K562 (cell line): ENCODE results near the gene KIR3DL2. TPM values are rescaled to one million over a fixed set of nuclear protein-coding genes. Genes with fewer than 3 reads are reported as not detected.

Experiments used
- ATAC-seq: fragments of 200-7000 bp; cut with Tn5 transposase; 3 replicates; pipeline ENCODE4 v1.9.1; 2020; ENCODE audit warnings: moderate library complexity
- BruUV-seq: library from RNA; stranded (reverse); fragments of 400-500 nt; replicated peaks from 2 replicates; lab custom pipeline; 2021; lab: Mats Ljungman, UMichigan
- CTCF ChIA-PET: fragments of 300-600 bp; formaldehyde crosslinking; extraction: SDS; loops from one replicate; lab custom pipeline; 2021; ENCODE audit warnings: low intra/inter-chr PET ratio; lab: Yijun Ruan, JAX
- POLR2A ChIA-PET: fragments of 300-600, 350-650 bp; sonication (Branson Sonifier 250); formaldehyde crosslinking; extraction: SDS; loops from one replicate; lab custom pipeline; 2021; ENCODE audit warnings: antibody characterized with exemption, inconsistent platforms; lab: Yijun Ruan, JAX
- DNase-seq, 4 experiments: peaks; one replicate each; pipeline versions ENCODE4 v3.0.0 to v3.0.0-alpha.2; 2011 to 2018; ENCODE audit warnings: low spot score in 3 of 4, mixed read lengths in 3 of 4; ENCODE audit errors: extremely low read depth in 1 of 4
- FAIRE-seq: peaks from 2 replicates; lab custom pipeline; 2011; peaks lifted over from hg19 to GRCh38; lab: Jason Lieb, UNC
- H2AFZ ChIP-seq: 2 replicates; pipeline ENCODE4 v1.6.0; 2011; ENCODE audit warnings: low read depth, low read length, control low read depth, inconsistent platforms
- H3K27ac ChIP-seq: fragments of 200-600 bp; 3 replicates; pipeline ENCODE4 v1.8.0; 2011; ENCODE audit warnings: low read depth, mild to moderate bottlenecking, control low read depth, inconsistent platforms, low read length, moderate library complexity, mixed read lengths; ENCODE audit errors: extremely low read depth
- H3K27me3 ChIP-seq, 2 experiments: fragments of 300-600 bp in 1 of 2; 2 replicates in 1 of 2; 3 replicates in 1 of 2; pipeline versions ENCODE4 v1.6.0 to v1.8.0; 2011; ENCODE audit warnings: inconsistent platforms in 2 of 2, low read length in 2 of 2, mild to moderate bottlenecking in 1 of 2, mixed read lengths in 1 of 2, moderate library complexity in 1 of 2; ENCODE audit not compliant: control insufficient read depth in 2 of 2, insufficient read depth in 2 of 2
- H3K36me3 ChIP-seq: fragments of 300-600 bp; 3 replicates; pipeline ENCODE4 v1.8.0; 2011; ENCODE audit warnings: mild to moderate bottlenecking, low read length, inconsistent platforms; ENCODE audit not compliant: control insufficient read depth, insufficient read depth
- H3K4me1 ChIP-seq, 2 experiments: fragments of 200-600 bp in 1 of 2; replicated peaks in 1 of 2; 2 replicates in 1 of 2; 3 replicates in 1 of 2; pipeline versions ENCODE4 v1.5.1 to v1.8.0; 2011; ENCODE audit warnings: inconsistent platforms in 2 of 2, low read length in 2 of 2, mild to moderate bottlenecking in 1 of 2, mixed read lengths in 1 of 2, moderate library complexity in 1 of 2; ENCODE audit not compliant: control insufficient read depth in 2 of 2, insufficient read depth in 2 of 2
- H3K4me2 ChIP-seq: 2 replicates; pipeline ENCODE4 v1.6.1; 2011; ENCODE audit warnings: low read length, control low read depth, inconsistent platforms, mixed read lengths; ENCODE audit not compliant: insufficient read depth
- H3K4me3 ChIP-seq: fragments of 200-600 bp; sonication (generic), shearing (Covaris generic); 2 replicates; pipeline ENCODE4 v1.5.1; 2016; ENCODE audit warnings: control low read depth, inconsistent platforms
- H3K79me2 ChIP-seq: fragments of 200-600 bp; 3 replicates; pipeline ENCODE4 v1.8.0; 2011; ENCODE audit warnings: low read length, inconsistent platforms; ENCODE audit not compliant: control insufficient read depth, insufficient read depth
- H3K9ac ChIP-seq, 2 experiments: 2 replicates each; pipeline versions ENCODE4 v1.6.0 to v1.6.1; 2011; ENCODE audit warnings: low read depth in 2 of 2, low read length in 2 of 2, control low read depth in 1 of 2, inconsistent platforms in 1 of 2, mild to moderate bottlenecking in 1 of 2, mixed read lengths in 1 of 2; ENCODE audit not compliant: insufficient read depth in 1 of 2
- H3K9me1 ChIP-seq: one replicate; pipeline ENCODE4 v1.6.0; 2011; ENCODE audit warnings: inconsistent platforms, mild to moderate bottlenecking, low read length, moderate library complexity; ENCODE audit not compliant: control insufficient read depth, insufficient read depth
- H3K9me3 ChIP-seq: replicated peaks from 2 replicates; pipeline ENCODE4 v1.5.1; 2011; ENCODE audit warnings: low read depth, low read length, inconsistent platforms; ENCODE audit not compliant: control insufficient read depth, insufficient read depth
- H4K20me1 ChIP-seq: replicated peaks from 2 replicates; pipeline ENCODE4 v1.6.1; 2011; ENCODE audit warnings: low read length, inconsistent platforms, mixed read lengths; ENCODE audit not compliant: control insufficient read depth, insufficient read depth
- BRCA1 ChIP-seq, 2 experiments: fragments of 450-650 bp in 1 of 2; sonication (generic) in 1 of 2; formaldehyde crosslinking in 1 of 2; IDR thresholded peaks; 2 replicates each; pipeline versions ENCODE4 v1.5.0 to v1.6.1; 2017 to 2020; ENCODE audit warnings: mild to moderate bottlenecking in 1 of 2, missing genetic modification reagents in 1 of 2
- HMG20B ChIP-seq: fragments of 250-450 bp; sonication (Bioruptor Pico); IDR thresholded peaks from 2 replicates; pipeline ENCODE4 v1.5.0; 2021; ENCODE audit warnings: mild to moderate bottlenecking
- IRF2 ChIP-seq: sonication (generic); formaldehyde crosslinking; IDR thresholded peaks from 2 replicates; pipeline ENCODE4 v1.8.1; 2022; ENCODE audit warnings: mild to moderate bottlenecking, missing genetic modification reagents
- KLF16 ChIP-seq: IDR thresholded peaks from 2 replicates; pipeline ENCODE4 v1.6.1; 2016; ENCODE audit warnings: antibody characterized with exemption
- PHB2 ChIP-seq: fragments of 450-650 bp; IDR thresholded peaks from 2 replicates; pipeline ENCODE4 v1.6.1; 2017; ENCODE audit warnings: low read depth
- SMARCA5 ChIP-seq: fragments of 450-650 bp; IDR thresholded peaks from 2 replicates; pipeline ENCODE4 v1.6.1; 2016
- SREBF1 ChIP-seq: fragments of 150-350 bp; IDR thresholded peaks from 2 replicates; pipeline ENCODE4 v1.6.1; 2014; ENCODE audit warnings: antibody characterized with exemption, low read depth, low read length, borderline replicate concordance
- TOE1 ChIP-seq, 2 experiments: fragments of 450-650 bp in 1 of 2; sonication (generic) in 1 of 2; formaldehyde crosslinking in 1 of 2; IDR thresholded peaks; 2 replicates each; pipeline versions ENCODE4 v1.7.1 to v1.8.0; 2016 to 2022; ENCODE audit warnings: borderline replicate concordance in 2 of 2, mild to moderate bottlenecking in 2 of 2, antibody characterized with exemption in 1 of 2, inconsistent platforms in 1 of 2, low read depth in 1 of 2, missing genetic modification reagents in 1 of 2, moderate library complexity in 1 of 2
- ZBTB9 ChIP-seq: fragments of 450-650 bp; formaldehyde crosslinking; IDR thresholded peaks from 2 replicates; pipeline ENCODE4 v1.4.0; 2020; ENCODE audit warnings: mild to moderate bottlenecking, moderate library complexity
- ZNF518B ChIP-seq: fragments of 250-450 bp; sonication (Bioruptor Pico); IDR thresholded peaks from 2 replicates; pipeline ENCODE4 v1.5.0; 2021; ENCODE audit warnings: mild to moderate bottlenecking, moderate library complexity
- ZNF551 ChIP-seq: fragments of 250-450 bp; sonication (Bioruptor Pico); IDR thresholded peaks from 2 replicates; pipeline ENCODE4 v1.5.0; 2021; ENCODE audit warnings: mild to moderate bottlenecking, moderate library complexity
- ZNF639 ChIP-seq, 2 experiments: fragments of 200-800 bp in 1 of 2; sonication (Bioruptor generic) in 1 of 2; sonication (generic) in 1 of 2; formaldehyde crosslinking in 1 of 2; IDR thresholded peaks in 1 of 2; conservative IDR thresholded peaks in 1 of 2; 2 replicates each; pipeline versions ENCODE4 v1.5.0 to v1.6.1; 2016 to 2020; ENCODE audit warnings: missing compliant biosample characterization in 1 of 2, missing genetic modification characterization in 1 of 2, missing genetic modification reagents in 1 of 2
- WGBS: fragments of 100-300 bp; shearing (Covaris generic); methylation state at CpG from one replicate; pipeline ENCODE4 v1.1.6; 2016; ENCODE audit warnings: low coverage, mixed read lengths; ENCODE audit not compliant: insufficient coverage; ENCODE audit errors: missing lambda C conversion rate; 5-methylcytosine and 5-hydroxymethylcytosine counted together
- in situ Hi-C: fragments of 300-500 bp; cut with MboI; formaldehyde crosslinking; loops from 4 replicates; pipeline ENCODE4 v1.15.0; 2018; ENCODE audit warnings: inconsistent platforms, mixed read lengths
- intact Hi-C: fragments of 100-400 bp; cut with micrococcal nuclease; formaldehyde crosslinking; loops from 2 replicates; pipeline ENCODE4 v1.14.2; 2022
- polyA plus RNA-seq, 8 experiments: library from polyadenylated mRNA; depleted of rRNA in 4 of 8; stranded (reverse) in 5 of 8; unstranded in 3 of 8; fragments of >200 nt; fragmentation: Nextera tagmentation in 2 of 8; fragmentation: Illumina TruSeq in 1 of 8; extraction: Ambion mirVana in 2 of 8; extraction: Trizol in 1 of 8; gene quantifications; 2 replicates each; pipeline versions ENCODE4 v1.2.1 to v1.2.3, GENCODE V29; 2011 to 2014; ENCODE audit warnings: inconsistent platforms in 1 of 8, missing spikeins in 1 of 8
- total RNA-seq, 7 experiments: library from RNA; depleted of rRNA in 6 of 7; stranded (reverse); fragments of >200 nt in 6 of 7; fragmentation: Illumina TruSeq in 2 of 7; extraction: Trizol in 2 of 7; gene quantifications; 2 replicates each; pipeline versions ENCODE4 v1.2.1 to v1.2.3, GENCODE V29; 2011 to 2021; ENCODE audit warnings: low replicate concordance in 1 of 7
- TF ChIP-seq, protein P1 (sequence below): sonication (generic); formaldehyde crosslinking; IDR thresholded peaks from 2 replicates; pipeline ENCODE4 v1.8.0; 2022; ENCODE audit warnings: mild to moderate bottlenecking, missing genetic modification reagents

KIR3DL2 gene
- total and polyA plus RNA-seq, 9 of the 15 experiments (the other 6 are each of a cell fraction or from before 2014, with no cell fraction given) = not detected

DNA sequence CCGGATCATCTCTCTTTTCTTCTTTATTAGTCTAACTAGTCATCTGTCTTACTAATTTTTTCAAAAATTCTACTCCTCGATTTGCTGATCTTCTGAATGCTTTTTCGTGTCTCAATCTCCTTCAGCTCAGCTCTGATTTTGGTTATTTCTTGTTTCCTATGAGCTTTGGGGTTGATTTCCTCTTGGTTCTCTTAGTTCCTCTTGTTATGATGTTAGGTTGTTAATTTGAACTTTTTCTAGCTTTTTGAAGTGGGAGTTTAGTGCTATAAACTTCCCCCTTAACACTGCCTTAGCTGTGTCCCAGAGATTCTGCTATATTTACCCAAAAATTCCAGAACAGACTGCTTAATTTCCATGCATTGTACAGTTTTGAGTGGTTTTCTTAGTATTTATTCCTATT lies 27.2 kb downstream of the KIR3DL2 start:
- Histone ChIP-seq H3K9me3 (no peaks in the 10 kb centered on the region), H3K9ac (no peak overlapping the region), H3K27ac (no peak overlapping the region), H2AFZ (no peak overlapping the region), H3K4me1 (peaks cover 0 to 9% of the 10 kb centered on the region in 2 experiments; a peak in 2 of 5 replicates), H3K4me3 (no peak overlapping the region), H3K36me3 (no peaks in the 10 kb centered on the region), H3K4me2 (no peak overlapping the region), H3K79me2 (no peaks in the 10 kb centered on the region), H3K27me3 (peaks cover 18 to 27% of the 10 kb centered on the region in 2 experiments), H4K20me1 (no peaks in the 10 kb centered on the region), H3K9me1 (no peaks in the 10 kb centered on the region)
- no TSS peak for BruUV-seq
- ATAC-seq = no peak
- CTCF ChIA-PET = no interaction called here
- intact Hi-C loops (no loop called here), in situ Hi-C loops (loop anchor here (10.0 kb wide), 1 partner anchor 757 kb away; no protein-coding TSS in a partner anchor)
- POLR2A ChIA-PET = no interaction called here
- 0% methylated on average over 3 of the region's 3 CpGs for WGBS
- no peak for DNase-seq
- FAIRE-seq = no peak
- TF ChIP-seq IRF2 (CRISPR knock-in tag) (no peak), HMG20B (no peak), SREBF1 (no peak), TOE1 (IDR thresholded peaks at IDR 0.05; ENCODE audit: borderline replicate concordance) (no peak), TOE1 (CRISPR knock-in tag; IDR thresholded peaks at IDR 0.05; ENCODE audit: borderline replicate concordance, low read depth) (no peak), PHB2 (no peak), BRCA1 (IDR thresholded peaks at IDR 0.05) (no peak), BRCA1 (CRISPR knock-in tag; IDR thresholded peaks at IDR 0.05) (no peak), ZNF518B (CRISPR knock-in tag) (no peak), ZNF639 (CRISPR knock-in tag; conservative IDR thresholded peaks at IDR 0.05 in 1 of 2, IDR thresholded peaks at IDR 0.05 in 1 of 2) (no peak), ZBTB9 (CRISPR knock-in tag) (no peak), SMARCA5 (no peak), KLF16 (no peak), ZNF551 (CRISPR knock-in tag) (no peak)
- TF ChIP-seq, protein P1, sequence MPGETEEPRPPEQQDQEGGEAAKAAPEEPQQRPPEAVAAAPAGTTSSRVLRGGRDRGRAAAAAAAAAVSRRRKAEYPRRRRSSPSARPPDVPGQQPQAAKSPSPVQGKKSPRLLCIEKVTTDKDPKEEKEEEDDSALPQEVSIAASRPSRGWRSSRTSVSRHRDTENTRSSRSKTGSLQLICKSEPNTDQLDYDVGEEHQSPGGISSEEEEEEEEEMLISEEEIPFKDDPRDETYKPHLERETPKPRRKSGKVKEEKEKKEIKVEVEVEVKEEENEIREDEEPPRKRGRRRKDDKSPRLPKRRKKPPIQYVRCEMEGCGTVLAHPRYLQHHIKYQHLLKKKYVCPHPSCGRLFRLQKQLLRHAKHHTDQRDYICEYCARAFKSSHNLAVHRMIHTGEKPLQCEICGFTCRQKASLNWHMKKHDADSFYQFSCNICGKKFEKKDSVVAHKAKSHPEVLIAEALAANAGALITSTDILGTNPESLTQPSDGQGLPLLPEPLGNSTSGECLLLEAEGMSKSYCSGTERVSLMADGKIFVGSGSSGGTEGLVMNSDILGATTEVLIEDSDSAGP (CRISPR knock-in tag) = no peak
